Activated naive CD8-positive, alpha-beta T cell (primary cell): ENCODE data around the gene MRTFB.

Source experiments
- H3K27ac Mint-ChIP-seq: one replicate; pipeline ENCODE4 v1.8.0; 2021; ENCODE audit warnings: mixed read lengths
- H3K27me3 Mint-ChIP-seq: one replicate; pipeline ENCODE4 v1.8.0; 2021; ENCODE audit warnings: mixed read lengths
- H3K36me3 Mint-ChIP-seq: one replicate; pipeline ENCODE4 v1.8.0; 2021; ENCODE audit warnings: mixed read lengths
- H3K4me1 Mint-ChIP-seq: one replicate; pipeline ENCODE4 v1.8.0; 2021; ENCODE audit warnings: low read depth, mixed read lengths
- H3K4me3 Mint-ChIP-seq: one replicate; pipeline ENCODE4 v1.8.0; 2021; ENCODE audit warnings: mild to moderate bottlenecking, mixed read lengths
- H3K9me3 Mint-ChIP-seq: one replicate; pipeline ENCODE4 v1.8.0; 2021; ENCODE audit warnings: low read depth, mixed read lengths

Gene MRTFB

DNA sequence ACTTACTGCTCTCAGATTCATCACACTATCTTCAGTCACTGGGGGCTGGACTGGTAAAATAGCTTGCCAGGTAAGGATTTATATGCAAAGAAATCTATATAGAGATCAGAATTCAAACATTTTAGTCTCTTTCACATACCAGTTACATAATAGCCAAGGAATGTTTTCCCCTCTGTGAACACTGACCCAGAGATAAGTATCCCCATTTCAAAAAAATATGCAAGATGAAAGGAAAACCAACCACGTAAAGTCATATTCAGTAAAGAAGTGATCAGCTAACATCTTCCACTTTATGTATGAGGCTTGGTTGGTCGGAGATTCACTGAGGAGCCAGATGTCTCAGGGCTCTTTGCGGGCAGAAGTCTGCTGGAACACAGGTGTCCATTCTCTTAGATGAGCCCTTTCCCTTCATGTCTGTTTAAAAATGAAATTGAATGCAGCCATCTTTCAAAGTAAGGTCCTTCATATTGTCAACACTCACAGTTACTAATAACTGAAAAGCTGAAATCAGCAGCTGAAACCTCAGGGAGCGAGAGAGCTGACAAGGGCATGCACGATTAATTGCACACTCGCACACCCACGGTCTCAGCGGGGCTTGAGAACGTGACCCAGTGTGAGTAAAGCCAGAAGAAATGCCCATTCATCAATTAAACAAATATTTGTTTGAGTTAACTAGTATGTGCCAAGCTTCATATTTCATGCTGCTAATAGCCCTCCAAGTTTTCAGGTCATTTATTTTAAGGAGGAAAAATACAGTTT, 161.2 kb downstream of the MRTFB start:
- Mint-ChIP-seq H3K36me3 (peaks cover 3% of the 10 kb centered on the region), H3K27ac (no peak overlapping the region), H3K27me3 (no peaks in the 10 kb centered on the region), H3K4me3 (no peak overlapping the region), H3K9me3 (no peaks in the 10 kb centered on the region), H3K4me1 (no peaks in the 10 kb centered on the region)

DNA sequence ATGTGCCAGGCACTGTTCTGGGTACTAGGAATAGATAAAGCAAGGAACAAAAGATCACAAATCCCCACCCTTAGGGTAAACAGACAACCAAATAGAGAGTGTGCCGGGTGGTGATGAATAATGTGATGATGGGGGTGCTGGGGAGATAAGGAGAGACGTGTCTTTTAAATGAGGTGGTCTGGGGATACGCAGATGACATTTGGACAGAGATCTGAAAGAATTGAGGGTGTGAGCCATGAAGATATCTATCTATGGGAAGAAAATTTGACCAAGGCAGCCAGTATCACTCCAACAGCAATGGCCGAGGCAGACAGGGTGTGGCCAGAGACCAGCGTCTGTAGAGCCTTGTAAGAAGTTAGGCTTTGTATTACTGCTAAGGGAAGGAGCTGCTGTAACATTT, 165.3 kb downstream of the MRTFB start:
- H3K9me3 Mint-ChIP-seq = no peaks in the 10 kb centered on the region
- H3K27me3 Mint-ChIP-seq = no peaks in the 10 kb centered on the region
- peaks cover 2% of the 10 kb centered on the region for H3K36me3 Mint-ChIP-seq
- H3K4me3 Mint-ChIP-seq = no peak overlapping the region
- no peak overlapping the region for H3K27ac Mint-ChIP-seq
- no peaks in the 10 kb centered on the region for H3K4me1 Mint-ChIP-seq

DNA sequence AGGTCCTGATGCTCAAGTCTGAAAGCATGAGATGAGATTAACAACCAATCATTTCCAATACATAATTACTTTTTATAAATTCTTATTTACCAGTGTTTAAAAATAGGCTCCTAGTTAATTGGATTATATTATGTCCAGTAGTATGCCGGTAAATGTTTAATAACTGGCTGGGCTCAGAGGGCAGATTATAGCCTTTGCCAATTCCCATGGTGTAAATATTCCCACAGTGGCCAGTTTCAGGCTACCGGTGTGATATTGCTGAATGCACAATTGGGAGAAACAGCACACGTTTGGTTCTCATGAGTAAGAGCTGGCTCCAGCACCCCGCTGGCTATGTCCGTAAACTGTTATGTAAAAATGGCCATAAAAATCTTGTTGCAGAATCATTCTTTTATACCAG, 167.6 kb downstream of the MRTFB start:
- no peaks in the 10 kb centered on the region for H3K4me1 Mint-ChIP-seq

DNA sequence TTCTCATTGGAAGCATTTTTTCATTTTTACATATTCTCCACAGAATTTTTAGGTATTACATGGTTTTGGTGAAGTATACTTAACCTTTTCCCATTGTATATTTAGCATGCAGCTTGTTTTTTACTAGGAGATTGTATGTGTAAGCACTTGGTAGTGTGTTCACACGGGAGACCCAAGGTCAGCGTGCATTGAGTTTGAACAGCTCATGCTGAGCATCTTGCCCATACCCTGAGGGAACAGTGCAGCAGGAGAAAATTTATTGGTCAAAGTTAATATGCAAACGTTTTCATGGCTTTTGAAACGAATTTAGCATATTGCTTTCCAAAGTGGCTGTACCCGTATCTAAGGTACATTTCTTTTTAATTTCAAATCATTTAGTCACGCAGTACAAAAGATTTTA, 168.7 kb downstream of the MRTFB start:
- no peak overlapping the region for H3K27ac Mint-ChIP-seq
- no peaks in the 10 kb centered on the region for H3K9me3 Mint-ChIP-seq
- peaks cover 5% of the 10 kb centered on the region for H3K36me3 Mint-ChIP-seq
- H3K4me1 Mint-ChIP-seq = no peaks in the 10 kb centered on the region
- no peaks in the 10 kb centered on the region for H3K27me3 Mint-ChIP-seq
- no peak overlapping the region for H3K4me3 Mint-ChIP-seq

More for the DNA sequence above, 167.6 kb downstream of the MRTFB start:
- Mint-ChIP-seq H3K9me3 (no peaks in the 10 kb centered on the region), H3K27me3 (no peaks in the 10 kb centered on the region), H3K4me3 (no peak overlapping the region), H3K27ac (no peak overlapping the region), H3K36me3 (peaks cover 5% of the 10 kb centered on the region)

DNA sequence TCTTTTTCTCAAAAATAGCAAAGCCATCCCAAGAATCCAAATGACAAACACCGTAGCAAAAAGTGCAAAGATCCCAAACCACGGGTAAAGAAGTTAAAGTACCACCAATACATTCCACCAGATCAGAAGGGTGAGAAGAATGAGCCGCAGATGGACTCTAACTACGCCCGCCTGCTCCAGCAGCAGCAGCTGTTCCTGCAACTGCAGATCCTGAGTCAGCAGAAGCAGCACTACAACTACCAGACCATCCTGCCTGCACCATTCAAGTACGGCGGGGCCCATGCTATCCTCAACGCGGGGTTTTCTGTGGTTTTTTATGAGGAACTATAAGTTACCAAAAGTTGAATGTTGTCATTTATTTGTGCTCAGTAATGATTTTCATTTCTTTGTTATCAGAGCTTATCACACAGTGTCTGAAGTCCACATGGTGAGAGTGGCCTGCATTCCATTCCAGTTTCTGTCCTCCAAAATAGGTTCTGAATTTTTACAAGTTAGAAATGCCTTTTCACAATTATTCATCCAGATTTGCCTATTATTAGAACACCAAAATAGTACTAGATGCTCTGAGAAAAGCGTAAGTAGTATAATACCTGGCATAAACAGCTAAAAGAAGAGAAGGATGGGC, 169.2 kb downstream of the MRTFB start:
- no peaks in the 10 kb centered on the region for H3K4me1 Mint-ChIP-seq
- no peaks in the 10 kb centered on the region for H3K9me3 Mint-ChIP-seq
- H3K4me3 Mint-ChIP-seq = no peak overlapping the region
- H3K36me3 Mint-ChIP-seq = peaks cover 5% of the 10 kb centered on the region
- H3K27ac Mint-ChIP-seq = no peak overlapping the region
- H3K27me3 Mint-ChIP-seq = no peaks in the 10 kb centered on the region

DNA sequence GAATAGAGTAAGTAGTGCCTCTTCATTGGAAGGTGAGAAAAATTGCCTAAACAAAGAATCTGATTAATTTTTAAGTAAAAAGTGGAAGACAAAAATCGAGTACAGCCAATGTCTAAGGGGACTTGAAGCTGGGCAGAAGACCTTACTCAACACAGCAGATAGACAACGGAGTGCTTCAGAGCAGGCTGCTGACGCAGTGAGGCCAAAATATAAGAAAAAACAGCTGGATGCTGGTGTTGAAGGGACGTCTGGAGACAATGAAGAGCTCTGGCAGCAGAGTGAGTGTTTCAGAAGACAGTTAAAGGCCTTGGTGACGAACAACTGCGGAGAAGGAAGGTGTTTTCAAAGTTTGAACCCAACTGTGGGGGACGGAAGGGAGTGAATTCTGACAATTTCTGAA, 169.8 kb downstream of the MRTFB start:
- Mint-ChIP-seq H3K9me3 (no peaks in the 10 kb centered on the region), H3K4me3 (no peak overlapping the region), H3K36me3 (peaks cover 5% of the 10 kb centered on the region), H3K27me3 (no peaks in the 10 kb centered on the region), H3K4me1 (no peaks in the 10 kb centered on the region), H3K27ac (no peak overlapping the region)

GRCh38 chr16:14241631-14242030, 170.5 kb downstream of the MRTFB start:
- H3K9me3 Mint-ChIP-seq = no peaks in the 10 kb centered on the region
- no peak overlapping the region for H3K27ac Mint-ChIP-seq

GRCh38 chr16:14242769-14243168, 171.7 kb downstream of the MRTFB start:
- Mint-ChIP-seq H3K4me1 (no peaks in the 10 kb centered on the region), H3K4me3 (no peak overlapping the region), H3K27me3 (no peaks in the 10 kb centered on the region), H3K27ac (no peak overlapping the region), H3K36me3 (peaks cover 5% of the 10 kb centered on the region), H3K9me3 (no peaks in the 10 kb centered on the region)

More at GRCh38 chr16:14241631-14242030, 170.5 kb downstream of the MRTFB start:
- peaks cover 5% of the 10 kb centered on the region for H3K36me3 Mint-ChIP-seq
- no peak overlapping the region for H3K4me3 Mint-ChIP-seq
- H3K4me1 Mint-ChIP-seq = no peaks in the 10 kb centered on the region
- no peaks in the 10 kb centered on the region for H3K27me3 Mint-ChIP-seq

GRCh38 chr16:14244196-14245010, 173.3 kb downstream of the MRTFB start:
- H3K4me3 Mint-ChIP-seq = no peak overlapping the region
- no peaks in the 10 kb centered on the region for H3K9me3 Mint-ChIP-seq
- H3K4me1 Mint-ChIP-seq = no peaks in the 10 kb centered on the region
- peaks cover 9% of the 10 kb centered on the region for H3K36me3 Mint-ChIP-seq
- no peak overlapping the region for H3K27ac Mint-ChIP-seq
- H3K27me3 Mint-ChIP-seq = no peaks in the 10 kb centered on the region

GRCh38 chr16:14248791-14249190, 177.7 kb downstream of the MRTFB start:
- Mint-ChIP-seq H3K27ac (no peak overlapping the region), H3K9me3 (no peaks in the 10 kb centered on the region), H3K27me3 (no peaks in the 10 kb centered on the region), H3K36me3 (peaks cover 20% of the 10 kb centered on the region), H3K4me3 (no peak overlapping the region), H3K4me1 (no peaks in the 10 kb centered on the region)

DNA sequence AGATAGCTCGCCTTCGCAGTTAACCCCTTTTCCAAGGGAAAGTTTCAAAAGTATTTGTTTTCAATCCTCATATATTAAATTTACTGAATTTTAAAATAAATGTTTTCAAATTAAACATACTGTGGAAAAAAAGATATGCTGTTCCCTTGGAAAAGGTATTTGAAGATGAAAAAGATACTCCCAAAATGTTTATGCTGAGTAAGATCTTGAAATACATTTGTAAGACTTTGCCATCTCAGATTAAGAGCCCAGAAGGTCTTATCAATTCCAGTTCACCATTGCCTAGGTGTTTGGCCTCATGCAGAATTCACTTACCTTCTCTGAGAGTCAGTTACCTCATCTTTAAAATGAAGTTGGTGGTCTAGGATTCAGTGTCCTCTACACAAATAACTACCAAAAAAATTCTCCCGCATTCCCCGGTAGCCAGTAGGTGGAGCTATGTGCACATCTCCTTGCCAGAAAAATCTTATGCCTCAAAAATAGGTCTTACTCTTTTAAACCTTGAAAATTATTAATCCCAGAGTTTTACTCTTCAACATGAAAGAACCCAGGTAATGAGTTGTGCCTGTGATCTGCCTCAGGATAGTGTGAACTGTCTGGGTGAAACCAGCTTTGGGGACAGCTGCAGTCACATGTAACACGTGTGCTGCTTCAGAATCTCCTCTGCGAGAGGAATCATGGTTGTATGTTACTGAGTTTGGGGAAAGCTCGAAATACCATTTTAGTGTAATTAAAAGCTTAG, 178.3 kb downstream of the MRTFB start:
- Mint-ChIP-seq H3K27ac (no peak overlapping the region), H3K4me3 (no peak overlapping the region), H3K4me1 (no peaks in the 10 kb centered on the region), H3K9me3 (no peaks in the 10 kb centered on the region), H3K36me3 (peaks cover 20% of the 10 kb centered on the region), H3K27me3 (no peaks in the 10 kb centered on the region)

- Mint-ChIP-seq H3K9me3 (no peaks in the 10 kb centered on the region), H3K36me3 (peaks cover 22% of the 10 kb centered on the region), H3K27ac (no peak overlapping the region), H3K27me3 (no peaks in the 10 kb centered on the region), H3K4me1 (no peaks in the 10 kb centered on the region), H3K4me3 (no peak overlapping the region)
Observed at GRCh38 chr16:14251419-14251818, 180.3 kb downstream of the MRTFB start.

DNA sequence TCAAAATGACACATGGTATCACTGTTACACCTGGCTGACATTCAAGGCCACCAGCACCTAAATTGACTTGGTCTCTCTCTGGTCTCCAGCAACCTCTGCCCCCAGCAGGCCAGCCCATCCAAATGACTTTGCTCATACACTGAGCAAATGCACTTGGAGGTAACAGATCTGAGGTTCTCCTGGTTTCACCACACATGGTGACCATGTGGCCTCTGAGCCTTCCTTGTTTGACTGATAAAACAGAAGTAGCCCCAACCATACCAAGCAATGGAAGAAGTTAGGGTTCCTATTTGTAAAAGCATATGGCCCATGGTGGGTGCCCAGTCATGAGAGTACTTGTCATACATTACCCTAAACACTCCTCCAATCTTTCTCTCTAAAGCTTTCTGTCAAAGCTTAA, 181.7 kb downstream of the MRTFB start:
- Mint-ChIP-seq H3K4me1 (no peaks in the 10 kb centered on the region), H3K9me3 (no peaks in the 10 kb centered on the region), H3K27me3 (no peaks in the 10 kb centered on the region), H3K27ac (no peak overlapping the region), H3K36me3 (peaks cover 26% of the 10 kb centered on the region), H3K4me3 (no peak overlapping the region)

DNA sequence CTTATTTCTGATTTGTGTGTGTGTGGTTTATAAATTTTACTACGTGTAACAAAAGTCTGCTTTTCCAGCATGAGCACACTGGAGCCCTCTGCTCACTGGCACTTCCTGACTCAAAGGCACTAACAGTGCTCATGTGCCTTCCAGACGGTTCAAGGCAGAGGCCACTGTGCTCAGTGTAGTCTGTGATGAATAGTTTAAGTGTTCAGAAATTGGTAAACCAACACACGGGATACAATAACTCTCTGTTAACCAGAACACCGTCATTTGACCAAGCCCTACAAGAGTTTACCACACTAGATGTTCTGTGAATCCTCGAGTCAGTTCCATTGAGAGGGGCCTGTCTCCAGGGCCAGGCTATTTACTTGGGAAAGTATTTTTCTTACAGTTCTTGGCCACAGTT, 191.9 kb downstream of the MRTFB start:
- no peaks in the 10 kb centered on the region for H3K27me3 Mint-ChIP-seq
- H3K36me3 Mint-ChIP-seq = peaks cover 35% of the 10 kb centered on the region
- H3K4me1 Mint-ChIP-seq = no peaks in the 10 kb centered on the region
- no peak overlapping the region for H3K4me3 Mint-ChIP-seq
- H3K9me3 Mint-ChIP-seq = no peaks in the 10 kb centered on the region
- no peak overlapping the region for H3K27ac Mint-ChIP-seq

DNA sequence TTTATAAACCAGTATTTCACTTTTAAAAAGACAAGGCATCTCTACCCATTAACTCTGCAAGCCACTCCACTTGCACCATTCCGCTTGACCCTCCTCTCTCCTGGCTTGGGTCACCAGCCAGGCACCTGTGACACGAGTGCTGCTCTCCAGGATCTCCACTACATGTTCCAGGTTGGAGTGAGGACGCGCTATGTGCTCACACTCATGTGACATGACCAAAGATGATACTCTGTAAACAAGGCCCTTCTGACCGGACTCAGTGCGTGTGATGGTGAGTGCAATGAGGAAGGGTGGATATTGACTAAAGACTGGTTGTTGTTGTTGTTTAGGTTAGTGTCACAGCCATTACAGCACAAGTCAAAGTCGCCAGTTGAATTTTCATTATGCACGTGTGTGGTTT, 192.7 kb downstream of the MRTFB start:
- Mint-ChIP-seq H3K9me3 (no peaks in the 10 kb centered on the region), H3K4me3 (no peak overlapping the region), H3K36me3 (peaks cover 34% of the 10 kb centered on the region), H3K4me1 (no peaks in the 10 kb centered on the region), H3K27me3 (no peaks in the 10 kb centered on the region), H3K27ac (no peak overlapping the region)
